ENCODE results near the gene ZNF22.

ZNF22 gene

GRCh38 chr10:44995914-44996669 lies 4.6 kb upstream of the ZNF22 start:
- ChIA-PET POLR2A (interaction anchor here (3.4 kb wide), 1 partner anchor 17 kb away, joined by 13 read pairs; the partner anchor contains the start of gene DEPP1), CTCF (interaction anchor here (0.9 to 4.8 kb wide), 7 partner anchors 9 to 63 kb away, joined by 3 to 18 read pairs (median 4); no protein-coding TSS in a partner anchor)
- no peak for DNase-seq (ENCODE audit: extremely low spot score)
- TF ChIP-seq, protein P1, sequence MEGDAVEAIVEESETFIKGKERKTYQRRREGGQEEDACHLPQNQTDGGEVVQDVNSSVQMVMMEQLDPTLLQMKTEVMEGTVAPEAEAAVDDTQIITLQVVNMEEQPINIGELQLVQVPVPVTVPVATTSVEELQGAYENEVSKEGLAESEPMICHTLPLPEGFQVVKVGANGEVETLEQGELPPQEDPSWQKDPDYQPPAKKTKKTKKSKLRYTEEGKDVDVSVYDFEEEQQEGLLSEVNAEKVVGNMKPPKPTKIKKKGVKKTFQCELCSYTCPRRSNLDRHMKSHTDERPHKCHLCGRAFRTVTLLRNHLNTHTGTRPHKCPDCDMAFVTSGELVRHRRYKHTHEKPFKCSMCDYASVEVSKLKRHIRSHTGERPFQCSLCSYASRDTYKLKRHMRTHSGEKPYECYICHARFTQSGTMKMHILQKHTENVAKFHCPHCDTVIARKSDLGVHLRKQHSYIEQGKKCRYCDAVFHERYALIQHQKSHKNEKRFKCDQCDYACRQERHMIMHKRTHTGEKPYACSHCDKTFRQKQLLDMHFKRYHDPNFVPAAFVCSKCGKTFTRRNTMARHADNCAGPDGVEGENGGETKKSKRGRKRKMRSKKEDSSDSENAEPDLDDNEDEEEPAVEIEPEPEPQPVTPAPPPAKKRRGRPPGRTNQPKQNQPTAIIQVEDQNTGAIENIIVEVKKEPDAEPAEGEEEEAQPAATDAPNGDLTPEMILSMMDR (IDR thresholded peaks at IDR 0.05; ENCODE audit: control extremely low read depth, extremely low read depth, low read depth, missing control alignments), result no peak

DNA sequence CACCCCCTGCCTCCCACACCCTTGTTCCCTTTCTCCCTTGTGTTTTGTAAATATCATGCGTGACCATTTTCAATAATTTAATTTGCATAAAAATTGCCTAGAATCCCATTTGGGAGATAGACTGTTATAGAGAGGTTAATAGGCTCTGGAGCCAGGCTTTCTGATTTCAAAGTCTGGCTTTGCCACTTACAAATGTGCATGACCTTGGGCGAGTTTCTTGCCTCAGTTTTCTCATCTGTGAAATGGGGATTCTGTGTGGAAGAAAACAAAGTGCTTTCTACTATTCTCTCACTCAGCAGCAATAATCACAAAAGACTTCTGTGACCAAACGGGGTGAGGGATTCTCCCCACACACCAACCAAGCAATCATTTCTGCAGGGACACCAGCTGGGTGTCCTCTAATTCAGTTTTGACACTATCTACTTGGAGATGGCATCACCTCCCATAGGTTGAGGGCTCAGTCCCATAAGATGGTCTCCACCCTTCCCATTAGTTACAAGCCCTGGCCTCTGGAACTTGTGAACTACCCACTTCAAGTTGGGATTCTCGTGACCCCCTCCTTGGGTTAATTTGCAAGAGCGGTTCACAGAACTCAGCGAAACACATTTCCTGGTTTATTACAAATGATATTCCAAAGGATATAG lies 3.5 kb upstream of the ZNF22 start:
- CTCF ChIA-PET, result interaction anchor here (1.0 to 1.3 kb wide), 2 partner anchors 18 to 136 kb away, joined by 3 read pairs; partner anchors contain the start of gene DEPP1
- POLR2A ChIA-PET, result no interaction called here
- TF ChIP-seq, protein P1 (IDR thresholded peaks at IDR 0.05; ENCODE audit: control extremely low read depth, extremely low read depth, low read depth, missing control alignments), result no peak
- DNase-seq (ENCODE audit: extremely low spot score), result no peak

DNA sequence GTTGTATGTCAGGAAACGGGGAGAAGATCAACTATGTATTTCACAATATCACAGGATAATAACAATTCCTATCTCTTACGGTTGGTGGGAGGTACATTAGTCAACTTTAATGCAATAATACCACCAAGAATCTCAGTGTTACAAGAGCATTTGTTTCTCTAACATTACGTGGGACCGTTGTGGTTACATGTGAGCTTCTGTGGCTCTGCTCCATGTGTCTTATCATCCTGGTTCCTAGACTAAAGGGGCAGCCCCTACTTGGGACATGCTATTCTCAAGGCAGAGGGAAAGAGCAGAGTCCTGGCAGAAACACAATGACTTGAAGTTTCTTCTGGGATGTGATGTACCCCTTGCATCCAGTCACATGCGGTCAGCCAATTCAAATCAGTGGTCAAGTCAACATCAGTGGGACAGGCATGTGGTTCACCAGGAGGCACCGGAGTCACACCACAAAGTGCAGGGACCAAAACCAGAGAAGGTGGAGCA lies 2.5 kb upstream of the ZNF22 start:
- DNase-seq (ENCODE audit: extremely low spot score), result no peak
- POLR2A ChIA-PET, result no interaction called here
- CTCF ChIA-PET, result interaction anchor here (1.0 to 1.3 kb wide), 2 partner anchors 19 to 137 kb away, joined by 3 read pairs; partner anchors contain the start of gene DEPP1
- TF ChIP-seq, protein P1 (IDR thresholded peaks at IDR 0.05; ENCODE audit: control extremely low read depth, extremely low read depth, low read depth, missing control alignments), result no peak

DNA sequence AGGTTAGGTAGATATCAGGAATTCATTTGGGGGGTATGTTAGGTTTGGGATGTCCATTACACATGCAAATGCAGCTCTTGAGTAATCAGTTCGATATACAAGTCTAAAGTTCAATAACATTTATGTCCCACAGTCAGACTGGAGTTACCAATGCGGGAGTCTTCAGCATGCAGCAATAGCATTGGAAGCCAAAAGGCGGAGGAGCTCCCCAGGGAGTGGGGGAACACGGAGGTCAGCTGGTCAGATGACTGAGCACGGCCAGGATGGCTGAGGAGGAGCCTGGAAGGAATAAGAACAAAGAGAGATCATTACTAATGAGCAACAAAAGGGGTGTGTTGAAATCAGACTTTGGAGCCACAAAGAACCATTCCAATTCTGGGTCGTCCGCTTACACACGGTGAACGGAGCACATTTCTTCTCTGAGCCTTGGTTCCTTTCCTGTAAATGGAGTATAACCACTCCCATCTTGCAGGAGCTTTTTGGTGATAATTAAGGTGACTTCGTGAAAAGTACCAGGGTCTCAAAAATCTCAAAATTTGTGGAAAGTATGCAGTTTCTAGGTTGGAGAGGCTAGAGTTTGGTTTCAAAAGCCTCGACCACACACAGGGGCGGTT lies 478 bp upstream of the ZNF22 start:
- TF ChIP-seq, protein P1 (IDR thresholded peaks at IDR 0.05; ENCODE audit: control extremely low read depth, extremely low read depth, low read depth, missing control alignments), result no peak
- DNase-seq (ENCODE audit: extremely low spot score), result no peak
- ChIA-PET POLR2A (no interaction called here), CTCF (interaction anchor here (1.0 to 2.6 kb wide), 5 partner anchors 20 to 1029 kb away, joined by 3 to 11 read pairs (median 4); partner anchors contain the start of gene DEPP1)

GRCh38 chr10:45001381-45002148 lies 842 bp downstream of the ZNF22 start:
- ChIA-PET CTCF (interaction anchor here (1.4 to 2.6 kb wide), 4 partner anchors 21 to 69 kb away, joined by 3 to 8 read pairs (median 5); no protein-coding TSS in a partner anchor), POLR2A (interaction anchor here (1.2 kb wide), 1 partner anchor 23 kb away, joined by 4 read pairs; the partner anchor contains the start of gene DEPP1)
- TF ChIP-seq, protein P1 (IDR thresholded peaks at IDR 0.05; ENCODE audit: control extremely low read depth, extremely low read depth, low read depth, missing control alignments), result no peak
- DNase-seq (ENCODE audit: extremely low spot score), result peak; percentile 73
